Measurements from ENCODE around the gene UBE2I.

UBE2I gene

DNA sequence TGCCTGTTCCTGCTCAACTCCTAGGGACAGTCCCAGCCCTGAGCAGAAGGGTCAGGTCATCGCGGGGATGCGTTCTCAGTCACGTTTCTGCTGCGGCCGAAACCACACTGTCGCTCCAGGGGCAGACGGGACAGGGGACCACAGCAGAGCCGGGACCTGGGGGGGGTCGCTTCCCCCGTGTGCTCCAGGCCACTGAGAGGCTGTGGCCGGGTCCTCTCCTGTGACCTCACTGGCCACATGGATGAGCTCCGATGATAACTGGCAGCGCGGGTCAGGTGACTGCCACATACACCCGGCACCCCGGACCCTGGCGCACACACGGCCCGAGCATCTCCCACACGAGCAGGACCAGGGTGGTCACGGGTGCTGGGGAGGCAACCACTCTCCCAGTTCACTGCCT lies 55.1 kb downstream of the UBE2I start:
- DNase-seq, result no peak

DNA sequence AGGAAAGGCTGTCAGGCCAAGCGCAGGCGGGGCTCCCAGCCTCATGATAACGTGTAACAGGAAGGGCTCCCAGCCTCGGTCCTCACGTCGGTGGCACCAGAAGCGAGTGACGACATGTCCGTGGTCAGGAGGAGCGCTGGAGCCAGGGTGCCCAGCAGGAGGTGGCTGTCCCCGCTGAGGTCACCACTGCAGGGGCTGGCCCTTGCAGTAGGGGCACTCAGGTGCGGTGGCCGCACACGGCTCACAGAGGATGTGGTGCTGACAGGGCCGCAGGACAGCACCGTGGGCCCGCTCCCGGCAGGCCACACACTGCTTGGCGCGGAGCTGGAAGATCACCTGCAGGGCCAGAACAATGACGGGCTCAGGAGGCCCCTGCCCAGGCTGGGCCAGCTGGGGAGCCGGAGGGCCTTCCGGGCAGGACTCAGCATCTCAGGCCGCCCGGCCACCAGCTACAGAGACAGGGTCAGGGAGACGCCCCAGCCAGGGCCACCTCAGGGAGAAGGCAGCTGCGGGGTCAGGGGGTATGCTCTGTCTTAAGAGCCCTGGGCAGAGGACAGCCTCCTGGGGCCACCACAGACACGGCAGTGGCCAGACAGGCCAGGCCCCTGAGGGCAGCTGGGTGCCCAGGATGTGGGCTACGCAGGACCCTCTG lies 56.8 kb downstream of the UBE2I start:
- no peak for DNase-seq

DNA sequence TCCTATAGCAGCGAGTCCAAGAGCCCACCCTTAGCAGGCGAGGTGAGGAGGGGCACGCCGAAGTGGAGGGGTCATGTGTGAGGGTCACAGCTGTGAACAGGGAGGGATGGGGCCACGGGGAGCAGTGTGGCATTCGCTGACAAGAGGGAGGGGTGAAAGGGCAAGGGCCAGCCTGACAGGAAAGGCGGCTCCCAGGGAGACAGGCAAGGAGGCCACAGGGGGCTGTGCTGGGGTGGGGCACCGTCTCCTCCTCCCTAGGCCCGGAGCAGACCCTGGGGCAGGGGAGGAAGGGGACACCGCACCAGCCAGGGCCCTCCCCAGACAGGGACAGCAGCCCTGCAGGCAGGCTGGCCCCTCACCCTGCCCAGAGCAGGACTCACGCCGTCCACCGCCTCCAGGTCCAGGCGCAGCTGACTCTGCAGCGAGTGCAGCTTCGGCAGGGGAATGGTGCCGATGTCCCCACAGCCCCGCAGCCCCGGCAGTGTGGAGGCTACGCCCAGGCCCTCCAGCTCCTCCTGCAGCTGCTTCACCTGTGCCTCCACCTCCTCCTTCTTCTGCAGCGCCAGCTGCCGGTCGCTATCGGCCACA lies 57.4 kb downstream of the UBE2I start:
- DNase-seq, result no peak

DNA sequence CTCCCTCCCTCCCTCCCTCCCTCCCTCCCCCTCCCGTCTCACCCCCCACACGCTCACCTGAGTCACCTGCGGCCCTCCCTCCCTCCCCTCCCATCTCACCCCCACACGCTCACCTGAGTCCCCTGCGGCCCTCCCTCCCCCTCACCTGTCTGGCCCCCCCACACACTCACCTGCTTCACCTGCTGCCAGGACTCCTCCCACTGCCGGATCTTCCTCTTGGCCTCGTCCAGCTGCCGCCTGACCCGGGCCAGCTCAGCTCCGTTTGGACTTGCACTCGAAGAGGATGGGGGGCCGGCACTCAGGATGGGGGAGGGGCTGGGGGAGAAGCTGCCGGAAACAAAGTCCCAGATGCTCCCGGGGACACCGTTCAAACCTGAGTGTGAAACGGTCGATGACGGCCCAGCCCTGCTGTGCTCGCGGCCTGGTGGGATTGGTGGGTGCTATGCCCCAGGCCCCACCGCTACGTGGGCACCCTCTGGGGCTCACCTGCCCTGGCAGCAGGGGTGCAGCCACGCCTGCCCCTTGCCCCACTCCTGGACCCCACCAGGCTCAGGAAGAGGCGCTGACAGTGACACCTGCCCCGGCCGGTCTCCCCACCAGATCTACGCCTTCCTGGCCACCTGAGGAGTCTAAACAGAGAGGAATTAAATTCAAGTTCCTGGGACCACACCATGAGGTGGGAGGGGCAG lies 58.2 kb downstream of the UBE2I start:
- no peak for DNase-seq

DNA sequence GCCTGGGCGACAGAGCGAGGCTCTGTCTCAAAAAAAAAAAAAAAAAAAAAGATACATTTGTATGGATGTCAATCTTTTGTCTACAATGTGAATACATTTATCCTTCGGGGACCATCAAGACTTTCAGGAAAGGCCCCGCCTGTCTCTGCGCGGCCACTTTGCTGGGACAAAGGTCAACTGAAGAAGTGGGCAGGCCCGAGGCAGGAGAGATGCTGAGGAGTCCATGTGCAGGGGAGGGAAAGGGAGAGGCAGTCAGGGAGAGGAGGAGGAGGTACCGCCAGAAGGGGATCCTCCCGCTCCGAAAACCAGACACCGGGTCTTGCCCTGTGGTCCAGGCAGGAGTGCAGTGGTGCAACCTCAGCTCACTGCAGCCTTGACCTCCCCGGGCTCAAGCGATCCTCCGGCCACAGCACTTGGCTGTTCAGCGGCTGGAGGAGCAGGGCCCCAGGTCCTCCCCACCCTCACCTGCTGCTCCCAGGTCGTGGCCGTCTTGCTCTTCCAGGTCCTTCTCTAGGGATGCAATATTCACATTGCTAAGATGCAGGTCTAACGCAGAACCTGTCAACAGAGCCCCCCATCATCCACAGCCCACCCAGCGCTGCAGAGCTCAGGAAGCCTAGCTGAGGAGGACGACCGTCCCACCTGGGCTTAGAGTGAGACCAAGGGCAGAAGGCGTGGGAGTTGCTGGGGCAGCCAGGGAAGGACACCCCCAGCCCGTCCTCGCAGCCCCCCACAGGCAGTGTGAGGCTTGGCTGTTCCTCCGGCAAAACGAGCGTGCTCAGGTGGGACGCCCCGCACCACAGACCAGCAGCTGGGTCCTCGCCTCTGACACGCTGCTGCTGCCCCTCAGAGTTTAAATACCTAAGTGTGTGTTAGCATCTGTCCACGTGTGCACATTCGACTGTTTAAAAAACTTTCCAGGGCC lies 61.9 kb downstream of the UBE2I start:
- DNase-seq, result no peak

DNA sequence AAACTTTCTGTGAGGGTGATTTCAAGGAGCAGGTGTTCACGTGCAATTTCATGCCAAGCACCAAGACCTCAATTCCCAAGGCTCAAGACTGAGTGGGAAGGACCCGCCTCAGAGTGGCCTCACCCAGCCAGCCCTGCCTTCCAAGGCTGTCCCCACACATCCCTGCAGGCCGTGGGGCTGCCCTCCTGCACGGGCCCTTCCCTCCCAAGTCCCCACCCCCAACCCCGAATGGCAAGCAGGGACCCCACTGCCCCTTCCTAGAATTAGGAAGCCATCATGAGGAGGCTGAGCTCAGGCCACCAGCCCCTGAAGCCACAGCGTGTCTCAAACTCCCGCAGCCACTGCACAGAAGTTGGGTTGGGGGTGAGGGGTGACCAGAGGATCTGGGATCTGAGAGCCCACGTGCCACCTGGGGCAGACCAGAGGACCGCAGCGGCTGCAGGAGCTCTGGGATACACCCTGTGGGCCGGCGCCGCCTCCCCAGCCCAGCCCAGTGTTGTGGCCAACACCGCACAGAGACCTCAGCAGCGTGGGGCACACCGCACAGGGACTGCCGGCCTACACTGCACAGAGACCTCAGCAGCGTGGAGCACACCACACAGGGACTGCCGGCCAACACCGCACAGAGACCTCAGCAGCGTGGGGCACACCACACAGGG lies 63.0 kb downstream of the UBE2I start:
- DNase-seq, result no peak

DNA sequence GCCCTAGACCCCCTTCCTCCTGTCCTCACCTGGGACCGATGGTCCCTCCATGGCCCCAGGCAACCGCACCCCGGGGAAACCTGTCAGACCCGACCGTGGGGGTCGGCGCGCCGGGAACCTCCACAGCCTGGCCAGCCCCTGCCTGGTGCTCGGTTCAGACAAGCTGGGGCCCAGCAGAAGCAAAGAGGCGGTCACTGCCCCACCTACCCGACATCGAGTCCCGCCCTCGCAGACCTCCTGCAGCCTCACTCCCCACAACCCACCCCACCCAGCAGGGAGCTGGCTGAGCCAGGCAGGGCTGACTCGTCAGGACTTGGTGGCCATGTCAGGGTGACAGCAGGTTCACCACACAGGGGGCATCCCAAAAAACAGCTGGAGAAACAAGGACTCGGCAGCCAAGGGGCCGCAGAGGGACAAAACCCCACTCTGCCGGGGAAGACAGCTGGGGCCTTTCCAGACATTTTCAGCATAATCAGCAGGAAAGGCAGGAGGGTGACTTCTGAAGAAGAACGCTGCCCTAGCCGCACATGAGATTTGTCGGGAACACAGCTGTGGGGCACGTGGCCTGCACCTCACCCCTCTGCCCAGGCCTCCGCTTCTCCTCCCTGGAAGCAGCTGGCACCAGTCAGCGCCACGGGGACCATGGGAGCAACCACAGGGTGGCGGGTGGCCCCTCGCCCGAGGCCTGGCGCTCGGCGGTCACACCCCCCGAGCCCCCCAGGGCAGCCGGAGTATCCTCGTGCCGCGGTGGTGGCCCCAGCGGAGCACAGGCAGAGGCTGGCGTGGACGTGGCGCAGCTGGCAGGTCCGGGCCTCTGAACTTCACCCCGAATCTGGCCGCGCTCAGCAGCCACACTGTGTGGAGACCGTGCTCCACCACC lies 65.2 kb downstream of the UBE2I start:
- no peak for DNase-seq

DNA sequence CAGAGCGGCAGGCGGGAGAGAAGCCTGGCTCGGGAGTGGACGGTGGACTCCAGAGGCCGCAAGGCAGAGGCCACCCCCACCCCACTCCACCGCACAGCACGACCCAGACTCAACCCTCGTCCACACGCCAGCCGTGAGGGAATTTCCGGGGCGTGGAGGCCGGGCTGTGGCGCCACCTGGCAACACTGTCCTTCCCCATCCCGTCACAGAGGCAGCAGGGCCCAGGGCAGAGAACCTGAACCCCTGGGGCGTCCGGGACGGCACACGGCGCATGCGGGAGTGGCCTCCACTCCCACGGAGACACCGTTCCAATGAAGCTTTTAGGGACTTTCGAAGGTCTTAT lies 65.8 kb downstream of the UBE2I start:
- DNase-seq, result no peak

DNA sequence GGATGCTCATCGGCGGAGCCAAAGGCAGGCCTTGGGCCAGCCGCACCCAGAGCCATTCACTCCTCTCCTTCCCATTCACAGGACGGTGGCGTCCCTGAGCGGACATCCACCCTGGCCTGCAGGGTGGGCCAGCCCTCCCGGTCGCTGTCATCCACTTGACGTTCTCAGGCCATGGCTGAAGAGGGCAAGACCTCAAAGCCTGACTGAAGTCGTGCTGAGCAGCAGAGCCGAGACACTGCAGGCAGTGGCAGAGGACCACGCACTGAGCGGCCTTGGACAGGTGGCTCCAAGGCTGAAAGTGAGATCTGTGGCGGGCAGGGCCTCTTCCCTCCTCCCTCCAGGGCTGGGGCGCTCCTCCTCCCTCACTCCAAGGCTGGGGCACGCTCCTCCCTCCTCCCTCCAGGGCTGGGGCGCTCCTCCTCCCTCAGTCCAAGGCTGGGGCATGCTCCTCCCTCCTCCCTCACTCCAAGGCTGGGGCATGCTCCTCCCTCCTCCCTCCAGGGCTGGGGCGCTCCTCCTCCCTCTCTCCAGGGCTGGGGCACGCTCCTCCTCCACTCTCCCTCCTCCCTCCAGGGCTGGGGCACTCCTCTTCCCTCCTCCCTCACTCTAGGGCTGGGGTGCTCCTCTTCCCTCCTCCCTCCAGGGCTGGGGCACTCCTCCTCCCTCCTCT lies 66.4 kb downstream of the UBE2I start:
- no peak for DNase-seq

All from fibroblast of skin of right quadriceps (primary cell).